Forelimb muscle (tissue), 1 donor: ENCODE data around the gene ADAP2. TPM values are rescaled to one million over a fixed set of nuclear protein-coding genes. Genes with fewer than 3 reads are reported as not detected.
"Not testable (repeated sequence)": the region's sequence is repeated elsewhere in the genome, so short reads cannot be mapped to it uniquely, and the experiment has no call there.

Experiments used
- DNase-seq: peaks from one replicate; pipeline ENCODE4 v3.0.0-alpha.2; 2013; ENCODE audit warnings: low read depth
- polyA plus RNA-seq: library from polyadenylated mRNA; unstranded; fragments of 120-200 nt; gene quantifications from one replicate; pipeline ENCODE4 v1.2.1, GENCODE V29; 2013; ENCODE audit not compliant: insufficient read length

The ADAP2 gene
- polyA plus RNA-seq, 1 donor: 5.1 TPM

DNA sequence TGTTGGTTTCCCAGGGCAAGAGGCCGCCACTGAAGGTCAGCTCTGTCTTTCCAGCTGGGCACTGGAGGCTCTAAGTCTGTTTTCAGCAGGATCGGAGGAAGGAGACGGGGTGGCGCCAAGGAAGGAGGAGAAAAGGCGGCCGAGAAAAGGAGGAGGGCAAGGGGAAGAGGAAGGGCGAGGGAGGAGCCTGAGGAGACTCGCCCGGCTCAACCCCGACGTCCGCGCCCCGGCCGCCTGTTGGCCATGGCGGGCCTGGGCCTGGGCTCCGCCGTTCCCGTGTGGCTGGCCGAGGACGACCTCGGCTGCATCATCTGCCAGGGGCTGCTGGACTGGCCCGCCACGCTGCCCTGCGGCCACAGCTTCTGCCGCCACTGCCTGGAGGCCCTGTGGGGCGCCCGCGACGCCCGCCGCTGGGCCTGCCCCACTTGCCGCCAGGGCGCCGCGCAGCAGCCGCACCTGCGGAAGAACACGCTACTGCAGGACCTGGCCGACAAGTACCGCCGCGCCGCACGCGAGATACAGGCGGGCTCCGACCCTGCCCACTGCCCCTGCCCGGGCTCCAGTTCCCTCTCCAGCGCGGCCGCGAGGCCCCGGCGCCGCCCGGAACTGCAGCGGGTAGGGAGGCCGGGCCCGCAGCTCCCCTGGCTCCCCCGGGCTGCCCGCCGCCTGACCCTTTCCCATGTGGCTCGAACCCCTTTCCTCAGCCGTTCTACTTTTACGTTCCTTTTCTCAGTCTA, 49.3 kb downstream of the ADAP2 start, which contains the start of gene RNF135:
RNF135 (plus strand) TSS at position 209 of the 737 bp plus-strand sequence; CDS start at position 244, 35 bp downstream.
- DNase-seq: peak; percentile 74

DNA sequence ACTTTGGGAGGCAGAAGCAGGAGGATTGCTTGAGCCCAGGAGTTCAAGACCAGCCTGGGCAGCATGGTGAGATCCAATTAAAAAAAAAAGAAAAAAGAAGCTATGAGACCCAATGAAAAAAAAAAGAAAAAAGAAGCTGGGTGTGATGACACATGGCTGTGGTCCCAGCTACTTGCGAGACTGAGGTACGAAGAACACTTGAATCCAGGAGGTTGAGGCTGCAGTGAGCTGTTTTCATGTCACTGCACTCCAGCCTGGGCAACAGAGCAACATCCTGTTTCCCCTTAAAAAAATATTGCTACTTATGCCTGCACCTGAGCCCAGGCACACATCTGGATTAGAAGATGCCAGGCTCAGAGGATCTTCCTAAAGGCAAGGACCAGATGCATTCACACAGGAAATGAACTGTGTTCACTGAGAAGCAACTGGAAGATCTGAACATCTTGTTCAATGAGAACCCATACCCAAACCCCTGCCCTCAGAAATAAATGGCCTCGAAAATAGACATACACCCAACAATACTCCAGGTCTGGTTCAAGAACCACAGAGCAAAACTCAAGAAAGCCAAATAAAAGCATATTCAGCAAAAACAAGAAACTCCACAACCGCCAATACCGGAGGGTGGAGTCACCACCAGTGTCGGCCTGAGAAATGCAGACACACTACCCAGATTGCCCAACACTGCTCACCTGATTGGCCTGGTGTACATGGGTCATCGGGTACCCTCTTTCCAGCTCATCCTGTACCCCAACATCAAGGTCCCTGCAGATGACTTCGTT, 53.5 kb downstream of the ADAP2 start:
- no peak for DNase-seq

DNA sequence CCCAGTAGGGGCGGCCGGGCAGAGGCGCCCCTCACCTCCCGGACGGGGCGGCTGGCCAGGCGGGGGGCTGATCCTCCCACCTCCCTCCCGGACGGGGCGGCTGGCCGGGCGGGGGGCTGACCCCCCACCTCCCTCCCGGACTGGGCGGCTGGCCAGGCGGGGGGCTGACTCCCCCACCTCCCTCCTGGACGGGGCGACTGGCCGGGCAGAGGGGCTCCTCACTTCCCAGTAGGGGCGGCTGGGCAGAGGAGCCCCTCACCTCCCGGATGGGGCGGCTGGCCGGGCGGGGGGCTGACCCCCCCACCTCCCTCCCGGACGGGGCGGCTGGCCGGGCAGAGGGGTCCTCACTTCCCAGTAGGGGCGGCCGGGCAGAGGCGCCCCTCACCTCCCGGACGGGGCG, 58.2 kb downstream of the ADAP2 start:
- not testable (repeated sequence) for DNase-seq

DNA sequence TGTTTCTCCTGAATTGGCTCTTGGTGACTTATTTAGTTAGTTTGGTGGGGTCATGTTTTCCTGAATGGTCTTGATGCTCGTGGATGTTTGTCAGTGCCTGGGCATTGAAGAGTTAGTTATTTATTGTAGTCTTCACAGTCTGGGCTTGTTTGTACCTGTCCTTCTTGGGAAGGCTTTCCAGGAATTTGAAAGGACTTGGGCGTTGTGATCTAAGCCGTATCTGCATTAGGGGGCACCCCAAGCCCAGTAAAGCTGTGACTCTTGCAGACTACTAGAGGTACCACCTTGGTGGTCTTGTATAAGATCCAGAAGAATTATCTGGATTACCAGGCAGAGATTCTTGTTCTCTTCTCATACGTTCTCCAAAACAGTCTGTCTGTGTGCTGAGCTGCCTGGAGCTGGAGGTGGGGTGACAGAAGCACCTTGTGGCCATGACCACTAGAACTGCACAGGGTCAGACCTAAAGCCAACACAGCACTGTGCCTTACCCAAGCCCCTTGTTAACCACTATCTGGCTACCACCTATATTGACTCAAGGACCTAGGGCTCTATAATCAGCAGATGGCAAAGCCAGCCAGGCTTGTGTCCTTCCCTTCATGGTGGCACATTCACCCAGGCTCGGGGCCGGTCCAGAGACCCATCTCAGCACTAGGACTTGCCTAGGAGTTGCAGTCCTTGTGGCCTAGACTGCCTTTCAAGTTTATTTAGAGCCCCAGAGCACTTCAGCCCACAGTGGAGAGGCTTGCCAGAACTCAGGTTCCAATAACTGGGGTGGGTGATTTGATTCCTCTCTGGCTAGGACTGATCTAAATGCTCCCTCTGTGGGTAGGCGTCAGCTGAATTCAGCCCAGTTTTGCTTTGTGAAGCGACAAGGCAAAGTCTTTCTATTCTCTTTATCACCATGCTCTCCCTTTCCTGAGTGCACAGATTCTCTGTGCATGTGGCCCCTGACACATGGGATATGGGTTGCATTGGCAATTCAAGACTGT, 60.1 kb downstream of the ADAP2 start:
- DNase-seq: no peak

DNA sequence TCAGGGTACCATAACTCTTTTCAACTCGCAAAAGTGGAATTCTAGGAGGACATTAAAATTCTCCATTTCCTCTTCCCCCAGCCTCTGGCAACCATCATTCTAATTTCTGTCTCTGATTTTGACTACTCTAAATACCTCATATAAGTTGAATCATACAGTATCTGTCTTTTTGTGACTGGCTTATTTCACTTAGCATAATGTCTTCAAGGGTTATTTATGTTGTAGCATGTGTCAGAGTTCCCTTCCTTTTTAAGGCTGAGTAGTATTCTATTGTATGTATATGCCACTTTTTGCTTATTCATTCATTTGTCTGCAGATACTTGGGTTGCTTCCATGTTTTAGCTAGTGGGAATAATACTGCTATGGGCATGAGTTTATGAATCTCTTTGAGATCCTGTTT, 61.1 kb downstream of the ADAP2 start:
- no peak for DNase-seq

DNA sequence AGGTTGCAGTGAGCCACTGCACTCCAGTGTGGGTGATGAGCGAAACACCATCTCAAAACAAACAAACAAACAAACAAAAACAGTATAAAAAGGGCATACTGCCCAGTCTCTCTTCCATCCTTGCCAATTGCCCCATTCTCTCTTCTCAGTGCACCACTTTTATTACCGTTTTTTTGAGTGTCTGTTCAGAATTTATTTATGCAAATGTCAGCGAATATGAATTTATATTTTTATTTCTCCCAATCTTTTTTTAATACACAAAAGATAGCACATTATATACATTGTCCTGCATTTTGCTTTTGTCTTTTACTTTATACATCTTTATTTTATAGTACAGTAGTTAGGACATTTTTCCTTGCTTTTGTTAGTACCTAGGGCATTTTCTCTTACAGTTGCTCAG, 68.7 kb downstream of the ADAP2 start:
- no peak for DNase-seq

DNA sequence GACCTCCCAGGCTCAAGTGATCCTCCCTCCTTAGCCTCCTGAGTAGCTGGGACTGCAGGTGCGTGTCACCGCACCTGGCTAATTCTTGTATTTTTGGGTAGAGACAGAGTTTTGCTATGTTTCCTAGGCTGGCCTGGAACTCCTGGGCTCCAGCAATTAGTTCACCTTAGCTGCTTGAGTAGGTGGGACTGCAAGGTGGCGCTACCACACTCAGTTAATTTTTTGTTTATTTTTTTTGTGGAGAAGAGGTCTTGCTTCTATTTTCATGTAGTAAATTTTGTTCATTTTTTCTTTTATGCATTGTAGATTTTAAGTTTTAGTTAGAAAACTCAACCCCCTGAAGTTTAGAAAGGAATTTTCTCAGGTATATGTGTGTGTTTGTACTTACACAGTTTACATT, 70.8 kb downstream of the ADAP2 start:
- no peak for DNase-seq

DNA sequence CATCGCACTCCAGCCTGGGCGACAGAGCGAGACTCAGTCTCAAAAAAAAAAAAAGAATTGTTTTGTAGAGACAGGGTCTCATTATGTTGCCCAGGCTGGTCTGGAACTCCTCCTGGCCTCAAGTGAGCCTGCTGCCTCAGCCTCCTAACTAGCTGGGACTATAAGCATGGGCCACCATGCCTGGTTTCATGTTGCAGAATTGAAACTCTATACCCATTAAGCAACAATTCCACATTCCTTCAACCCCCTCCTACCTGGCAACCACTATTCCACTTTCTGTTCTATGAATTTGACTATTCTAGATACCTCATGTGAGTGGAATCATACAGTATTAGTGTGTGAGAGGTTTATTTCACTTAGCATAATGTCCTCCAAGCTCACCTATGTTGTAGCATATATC, 73.6 kb downstream of the ADAP2 start:
- no peak for DNase-seq

DNA sequence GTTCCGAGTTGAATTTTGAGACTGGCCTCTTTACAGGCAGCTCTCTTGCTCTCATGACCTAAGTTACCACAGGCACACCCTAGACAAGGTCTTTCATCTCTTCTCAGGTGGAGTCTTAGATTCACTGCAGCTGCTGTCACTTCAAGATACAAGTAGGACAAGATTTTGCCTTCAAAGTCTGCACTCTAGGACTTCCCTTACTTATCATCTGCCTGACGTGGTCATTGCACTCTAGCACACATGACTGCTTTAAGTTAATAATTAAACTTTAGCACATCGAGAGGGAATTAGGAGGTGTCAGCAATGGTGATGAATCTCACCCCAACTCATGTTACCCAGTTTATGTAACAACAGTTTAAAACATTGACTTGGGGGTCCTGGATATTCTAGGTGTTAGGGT, 74.7 kb downstream of the ADAP2 start:
- no peak for DNase-seq

DNA sequence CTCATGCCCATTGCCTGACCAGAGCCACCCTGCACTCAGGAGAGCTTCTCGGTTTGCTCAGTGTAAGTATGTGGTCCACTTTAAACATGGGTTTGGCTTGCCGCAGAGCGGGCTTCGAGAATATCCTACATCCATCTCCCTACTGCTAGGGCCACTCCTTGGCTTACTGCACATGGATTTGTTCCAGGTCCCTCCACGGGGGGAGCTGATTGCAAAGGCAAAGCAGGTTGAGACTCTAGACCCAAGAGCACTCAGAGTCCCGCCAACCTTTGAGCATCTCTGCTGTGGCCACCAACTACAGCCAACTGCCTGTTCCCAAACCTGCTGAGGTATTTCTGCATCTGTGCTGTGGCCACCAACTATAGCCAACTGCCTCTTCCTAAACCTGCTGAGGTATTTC, 75.5 kb downstream of the ADAP2 start:
- DNase-seq: no peak

DNA sequence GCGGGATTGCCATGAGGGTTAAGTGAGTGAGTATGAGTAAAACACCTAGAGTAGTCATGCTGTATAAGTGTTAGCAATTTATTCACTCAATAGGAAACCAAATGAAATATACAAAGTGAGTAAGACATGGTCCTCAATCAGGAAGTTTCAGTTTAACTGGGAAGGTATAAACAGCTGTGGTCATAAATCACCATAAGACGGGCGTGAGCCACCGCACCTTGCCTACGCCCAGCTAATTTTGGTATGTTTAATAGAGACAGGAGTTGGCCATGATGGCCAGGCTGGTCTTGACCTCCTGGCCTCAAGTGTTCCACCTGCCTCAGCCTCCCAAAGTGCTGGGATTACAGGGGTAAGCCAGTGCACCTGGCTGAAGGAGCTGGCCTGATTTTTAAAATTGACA, 76.1 kb downstream of the ADAP2 start:
- DNase-seq: no peak

DNA sequence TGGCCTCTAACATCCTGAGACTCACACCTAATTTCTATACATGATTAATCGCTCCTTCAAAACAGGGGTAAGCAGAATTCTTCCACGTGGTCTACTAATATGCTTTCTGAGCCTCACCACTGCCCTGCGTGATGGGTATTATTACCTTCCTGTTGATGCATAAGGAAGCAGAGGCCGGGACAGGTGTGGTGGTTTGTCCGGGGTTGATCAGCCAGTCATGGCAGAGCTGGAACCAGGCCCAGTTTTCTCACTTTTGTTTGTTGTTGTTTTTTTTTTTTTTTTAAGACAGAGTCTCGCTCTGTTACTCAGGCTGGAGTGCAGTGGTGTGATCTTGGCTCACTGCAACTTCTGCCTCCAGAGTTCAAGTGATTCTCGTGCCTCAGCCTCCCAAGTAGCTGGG, 80.3 kb downstream of the ADAP2 start:
- no peak for DNase-seq

DNA sequence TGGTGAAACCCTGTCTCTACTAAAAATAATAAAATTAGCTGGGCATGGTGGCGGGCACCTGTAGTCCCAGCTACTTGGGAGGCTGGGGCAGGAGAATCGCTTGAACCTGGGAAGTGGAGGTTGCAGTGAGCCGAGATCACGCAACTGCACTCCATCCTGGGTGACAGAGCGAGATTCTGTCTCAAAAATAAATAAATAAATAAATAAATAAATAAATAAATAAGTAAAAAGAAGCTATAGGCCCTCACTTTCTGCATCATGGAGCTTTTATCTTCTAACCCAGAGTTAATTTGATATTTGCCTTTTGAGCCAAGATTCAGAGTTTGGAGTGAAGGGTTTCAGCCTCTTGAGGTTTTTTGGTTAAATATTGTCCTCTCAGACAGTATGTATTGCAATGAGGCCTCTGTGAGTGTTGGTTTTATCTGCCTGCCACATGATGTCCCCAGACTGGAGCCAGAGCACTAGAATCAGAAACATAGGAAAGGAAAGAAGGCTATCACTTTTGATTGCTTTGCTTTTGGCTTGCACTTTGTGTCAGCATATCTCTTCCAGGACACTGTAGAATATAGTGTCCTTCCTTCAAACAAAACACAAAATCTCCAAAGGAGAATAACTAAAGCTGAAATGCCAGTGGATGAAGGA, 81.6 kb downstream of the ADAP2 start:
- DNase-seq: no peak

DNA sequence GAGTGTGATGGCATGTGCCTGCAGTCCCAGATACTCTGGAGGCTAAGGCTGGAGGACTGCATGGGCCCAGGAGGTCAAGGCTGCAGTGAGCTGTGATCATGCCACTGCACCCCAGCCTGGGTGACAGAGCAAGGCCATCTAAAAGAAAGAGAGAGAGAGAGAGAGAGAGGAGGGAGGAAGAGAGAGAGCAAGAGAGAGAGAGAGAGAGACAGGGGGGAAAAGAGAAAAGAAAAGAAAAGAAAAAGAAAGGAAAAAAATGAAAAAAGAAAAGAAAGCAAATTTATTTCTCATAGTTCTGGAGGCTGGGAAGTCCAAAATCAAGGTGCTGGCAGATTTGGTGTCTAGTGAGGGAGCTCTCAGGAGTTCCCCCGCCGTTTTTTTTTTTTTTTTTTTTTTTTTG, 82.4 kb downstream of the ADAP2 start:
- DNase-seq: no peak

DNA sequence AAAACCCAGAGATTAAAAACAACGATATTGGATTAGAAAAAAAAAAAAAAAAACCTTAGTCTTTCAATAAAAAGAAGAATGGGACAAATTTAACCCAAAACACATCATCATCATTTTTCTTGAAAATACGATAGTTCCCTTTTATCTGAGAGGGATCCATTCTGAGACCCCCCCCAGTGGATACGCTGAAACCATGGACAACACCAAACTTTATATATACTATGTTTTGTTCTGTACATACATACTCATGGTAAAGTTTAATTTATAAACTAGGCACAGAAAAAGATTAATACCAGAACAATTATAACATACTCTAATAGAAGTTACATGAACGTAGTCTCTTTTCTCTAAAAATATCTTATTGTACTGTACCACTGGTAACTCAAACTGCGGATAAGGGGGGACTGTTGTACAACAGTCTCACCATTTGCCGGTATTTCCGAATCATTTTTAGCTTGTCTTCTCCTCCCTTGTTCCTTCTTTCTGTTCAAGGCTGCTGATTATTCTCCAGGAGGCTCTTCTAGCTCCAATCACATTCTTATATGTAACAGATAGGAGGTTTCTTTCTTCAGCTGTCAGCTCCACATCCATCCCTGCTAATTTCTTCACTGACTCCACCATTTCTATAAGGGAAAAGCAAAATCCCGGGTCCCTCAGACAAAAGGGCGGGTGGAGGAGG, 86.1 kb downstream of the ADAP2 start:
- no peak for DNase-seq

DNA sequence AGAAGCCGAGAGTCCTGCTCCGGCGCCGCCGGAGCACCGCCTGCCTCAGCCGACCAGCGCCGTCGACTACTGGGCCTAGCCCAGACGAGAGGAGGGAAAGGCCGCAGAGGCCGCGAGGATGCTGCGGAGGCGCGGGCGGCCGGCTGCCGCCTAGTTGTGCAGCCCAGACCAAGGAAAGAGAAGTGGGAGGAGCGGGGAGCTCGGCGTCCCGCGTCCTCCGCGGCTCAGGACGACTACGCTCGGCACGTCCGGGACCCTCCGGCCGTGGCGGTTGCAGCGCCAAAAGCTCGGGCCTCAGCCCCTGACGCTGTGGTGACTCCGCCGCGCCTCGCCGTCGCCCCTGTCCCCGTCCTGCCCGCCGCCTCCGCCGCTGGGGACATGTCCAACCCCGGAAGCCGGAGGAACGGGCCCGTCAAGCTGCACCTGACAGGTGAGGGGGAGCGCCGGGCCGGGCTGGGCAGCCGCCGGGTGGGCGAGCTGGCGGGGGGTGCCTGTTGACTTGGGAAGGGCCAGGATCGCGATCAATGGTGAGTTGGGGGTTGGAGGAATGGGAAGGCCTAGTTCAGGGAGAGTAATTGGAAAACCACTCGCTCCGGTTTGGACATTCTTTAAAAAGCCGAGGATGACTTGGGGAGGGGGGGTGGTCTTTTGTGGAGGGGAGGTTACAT, 86.8 kb downstream of the ADAP2 start:
- no peak for DNase-seq
